HG02642 (cell line): ENCODE data around the gene OR6B1.

Experiments used
- ATAC-seq: cut with Tn5 transposase; IDR thresholded peaks from one replicate; pipeline ENCODE4 v1.9.1; 2021; ENCODE audit warnings: mild to moderate bottlenecking; ENCODE audit not compliant: unreplicated experiment, poor library complexity

OR6B1 gene

GRCh38 chr7:144000020-144000419, at the start of gene OR6B1:
OR6B1 (plus strand) TSS chr7:144000320; CDS start chr7:144003997, 3,677 bp downstream.
- ATAC-seq, result no peak

- ATAC-seq, result no peak
Measured at GRCh38 chr7:143953421-143953820, 46.7 kb upstream of the OR6B1 start.

GRCh38 chr7:143954135-143954534, 46.0 kb upstream of the OR6B1 start:
- no peak for ATAC-seq

- ATAC-seq, result no peak
Measured at GRCh38 chr7:143954544-143954943, 45.6 kb upstream of the OR6B1 start, which contains the start of gene OR2F1. OR2F1 (plus strand) TSS chr7:143954844; CDS start chr7:143959971, 5,127 bp downstream.

GRCh38 chr7:143958781-143959180, 41.3 kb upstream of the OR6B1 start:
- ATAC-seq, result no peak

GRCh38 chr7:143960813-143961610, 39.1 kb upstream of the OR6B1 start:
- ATAC-seq, result no peak

- no peak for ATAC-seq
Measured at GRCh38 chr7:143965280-143965679, 34.8 kb upstream of the OR6B1 start.

- ATAC-seq, result no peak
Measured at GRCh38 chr7:143967398-143967797, 32.7 kb upstream of the OR6B1 start.

- no peak for ATAC-seq
Measured at GRCh38 chr7:143973870-143974416, 26.2 kb upstream of the OR6B1 start.

GRCh38 chr7:143974459-143974858, 25.7 kb upstream of the OR6B1 start:
- no peak for ATAC-seq

- ATAC-seq, result no peak
Measured at GRCh38 chr7:143975617-143976016, 24.5 kb upstream of the OR6B1 start.

- no peak for ATAC-seq
Measured at GRCh38 chr7:143978585-143978984, 21.5 kb upstream of the OR6B1 start.

- no peak for ATAC-seq
Measured at GRCh38 chr7:143979359-143979758, 20.8 kb upstream of the OR6B1 start.

GRCh38 chr7:143979998-143980397, 20.1 kb upstream of the OR6B1 start:
- no peak for ATAC-seq

GRCh38 chr7:143980746-143981510, 19.2 kb upstream of the OR6B1 start:
- ATAC-seq, result no peak

- ATAC-seq, result no peak
Measured at GRCh38 chr7:143983960-143984359, 16.2 kb upstream of the OR6B1 start.

GRCh38 chr7:143987513-143987912, 12.6 kb upstream of the OR6B1 start:
- ATAC-seq, result no peak

- no peak for ATAC-seq
Measured at GRCh38 chr7:143988976-143989745, 11.0 kb upstream of the OR6B1 start.

- ATAC-seq, result no peak
Measured at GRCh38 chr7:143992670-143993069, 7.5 kb upstream of the OR6B1 start.

GRCh38 chr7:143993924-143994323, 6.2 kb upstream of the OR6B1 start:
- ATAC-seq, result no peak
